ENCODE data around the gene SLC27A1. TPM values are rescaled to one million over a fixed set of nuclear protein-coding genes. Genes with fewer than 3 reads are reported as not detected.

Gene SLC27A1
- total and polyA plus RNA-seq, 10 of the 15 experiments (the other 5 are each of a cell fraction or from before 2014, with no cell fraction given): 0.11 to 2.3 (median 1.2) TPM

GRCh38 chr19:17489392-17490030 lies 19.2 kb downstream of the SLC27A1 start:
- in situ Hi-C loops (cut with MboI): no loop called here
- Histone ChIP-seq H3K9ac (ENCODE audit: control insufficient read depth, insufficient read depth, low read length) (no peak overlapping the region), H3K27me3 (replicated peaks in 1 of 2; ENCODE audit: control insufficient read depth in 2 of 2, insufficient read depth in 2 of 2, low read length in 1 of 2) (no peaks in the 10 kb centered on the region), H4K20me1 (ENCODE audit: control insufficient read depth, insufficient read depth) (no peaks in the 10 kb centered on the region), H3K4me2 (ENCODE audit: control insufficient read depth, insufficient read depth) (no peak overlapping the region), H3K9me3 (replicated peaks; ENCODE audit: control insufficient read depth, insufficient read depth, low read length) (no peaks in the 10 kb centered on the region), H3K4me3 (no peak overlapping the region), H3K79me2 (ENCODE audit: control insufficient read depth, insufficient read depth, low read length) (no peaks in the 10 kb centered on the region), H3K27ac (ENCODE audit: control insufficient read depth, insufficient read depth) (no peak overlapping the region), H2AFZ (ENCODE audit: control insufficient read depth, low read depth, low read length) (no peak overlapping the region), H3K4me1 (ENCODE audit: control insufficient read depth, insufficient read depth, low read length) (peaks cover 6% of the 10 kb centered on the region), H3K36me3 (ENCODE audit: control insufficient read depth in 2 of 2, insufficient read depth in 2 of 2, low read length in 1 of 2) (no peaks in the 10 kb centered on the region)
- BruUV-seq (replicated peaks): no TSS peak
- SMC1A ChIA-PET (ENCODE audit: uncharacterized antibody, unreplicated experiment): interaction anchor here (1.0 kb wide), 1 partner anchor 84 kb away, joined by 4 read pairs; no protein-coding TSS in a partner anchor
- no peak for ATAC-seq
- intact Hi-C loops (cut with micrococcal nuclease; ENCODE audit: unreplicated experiment): no loop called here
- no peak for FAIRE-seq
- POLR2A ChIA-PET: no interaction called here
- DNase-seq (ENCODE audit: low read depth, low spot score): no peak
- RAD21 ChIA-PET (ENCODE audit: unreplicated experiment): no interaction called here
- 74% methylated on average over 9 of the region's 9 CpGs for WGBS (ENCODE audit: insufficient coverage, insufficient replicate concordance, low lambda C conversion rate, missing lambda C conversion rate)
- TF ChIP-seq NBN (IDR thresholded peaks at IDR 0.05) (no peak), FOXM1 (IDR thresholded peaks at IDR 0.05; ENCODE audit: low read depth, low read length) (no peak), ZZZ3 (IDR thresholded peaks at IDR 0.05; ENCODE audit: control insufficient read depth, insufficient read length, low read depth) (no peak), CBX5 (IDR thresholded peaks at IDR 0.05; ENCODE audit: low read depth) (no peak), CREB1 (IDR thresholded peaks at IDR 0.05; ENCODE audit: low read depth) (no peak), CBX3 (IDR thresholded peaks at IDR 0.05; ENCODE audit: borderline replicate concordance, low read depth) (no peak), BHLHE40 (IDR thresholded peaks at IDR 0.05; ENCODE audit: borderline replicate concordance in 1 of 2, low read depth in 2 of 2, low read length in 1 of 2) (no peak), FOS (IDR thresholded peaks at IDR 0.05; ENCODE audit: borderline replicate concordance, extremely low read depth, insufficient read length) (no peak), HDAC6 (IDR thresholded peaks at IDR 0.05; ENCODE audit: unreplicated experiment) (no peak), SMARCA5 (IDR thresholded peaks at IDR 0.05) (no peak)
- CTCF ChIA-PET: interaction anchor here (0.5 to 1.4 kb wide), 4 partner anchors 14 to 221 kb away, joined by 3 to 4 read pairs (median 4); no protein-coding TSS in a partner anchor
